ENCODE results near the gene RAB11FIP5.
"Not testable (repeated sequence)": the region's sequence is repeated elsewhere in the genome, so short reads cannot be mapped to it uniquely, and the experiment has no call there.

The RAB11FIP5 gene

GRCh38 chr2:73112913-73113854, at the start of gene RAB11FIP5:
RAB11FIP5 (minus strand) TSS chr2:73112948; CDS start chr2:73112777, 171 bp downstream.
- DNase-seq = no peak

GRCh38 chr2:73156539-73157124, 43.9 kb upstream of the RAB11FIP5 start:
- DNase-seq = no peak

GRCh38 chr2:73142937-73143336, 30.2 kb upstream of the RAB11FIP5 start:
- no peak for DNase-seq

- DNase-seq = no peak
Observed at GRCh38 chr2:73141896-73142295, 29.1 kb upstream of the RAB11FIP5 start.

- DNase-seq = no peak
Observed at GRCh38 chr2:73135236-73135635, 22.5 kb upstream of the RAB11FIP5 start.

- DNase-seq = no peak
Observed at GRCh38 chr2:73134471-73134870, 21.7 kb upstream of the RAB11FIP5 start.

- DNase-seq = no peak
Observed at GRCh38 chr2:73133566-73134197, 20.9 kb upstream of the RAB11FIP5 start.

- no peak for DNase-seq
Observed at GRCh38 chr2:73131807-73132206, 19.1 kb upstream of the RAB11FIP5 start.

- no peak for DNase-seq
Observed at GRCh38 chr2:73130790-73131189, 18.0 kb upstream of the RAB11FIP5 start.

- DNase-seq = no peak
Observed at GRCh38 chr2:73128841-73129535, 16.2 kb upstream of the RAB11FIP5 start.

- DNase-seq = no peak
Observed at GRCh38 chr2:73122536-73122935, 9.8 kb upstream of the RAB11FIP5 start.

- not testable (repeated sequence) for DNase-seq
Observed at GRCh38 chr2:73119611-73120239, 7.0 kb upstream of the RAB11FIP5 start.

GRCh38 chr2:73117441-73117840, 4.7 kb upstream of the RAB11FIP5 start:
- DNase-seq = no peak

GRCh38 chr2:73116182-73116960, 3.6 kb upstream of the RAB11FIP5 start:
- DNase-seq = no peak

- no peak for DNase-seq
Observed at GRCh38 chr2:73114273-73114867, 1.6 kb upstream of the RAB11FIP5 start.

GRCh38 chr2:73112026-73112912, 479 bp downstream of the RAB11FIP5 start:
- DNase-seq = no peak

GRCh38 chr2:73111073-73112025, 1.4 kb downstream of the RAB11FIP5 start:
- DNase-seq = no peak

- DNase-seq = no peak
Observed at GRCh38 chr2:73110168-73111072, 2.3 kb downstream of the RAB11FIP5 start.

All from NCI-H1436 treated with DMSO at 0.1 percent for 48 hours (cell line).